ENCODE measurements around the gene IGSF11.
"Not testable (repeated sequence)": the region's sequence is repeated elsewhere in the genome, so short reads cannot be mapped to it uniquely, and the experiment has no call there.

The IGSF11 gene

GRCh38 chr3:118988198-118989130 lies 46.2 kb downstream of the IGSF11 start:
- no peak for DNase-seq

GRCh38 chr3:118987477-118987876 lies 47.2 kb downstream of the IGSF11 start:
- no peak for DNase-seq

- no peak for DNase-seq
Observed at GRCh38 chr3:118986734-118987133, 47.9 kb downstream of the IGSF11 start.

- DNase-seq = no peak
Observed at GRCh38 chr3:118984699-118985098, 49.9 kb downstream of the IGSF11 start.

DNA sequence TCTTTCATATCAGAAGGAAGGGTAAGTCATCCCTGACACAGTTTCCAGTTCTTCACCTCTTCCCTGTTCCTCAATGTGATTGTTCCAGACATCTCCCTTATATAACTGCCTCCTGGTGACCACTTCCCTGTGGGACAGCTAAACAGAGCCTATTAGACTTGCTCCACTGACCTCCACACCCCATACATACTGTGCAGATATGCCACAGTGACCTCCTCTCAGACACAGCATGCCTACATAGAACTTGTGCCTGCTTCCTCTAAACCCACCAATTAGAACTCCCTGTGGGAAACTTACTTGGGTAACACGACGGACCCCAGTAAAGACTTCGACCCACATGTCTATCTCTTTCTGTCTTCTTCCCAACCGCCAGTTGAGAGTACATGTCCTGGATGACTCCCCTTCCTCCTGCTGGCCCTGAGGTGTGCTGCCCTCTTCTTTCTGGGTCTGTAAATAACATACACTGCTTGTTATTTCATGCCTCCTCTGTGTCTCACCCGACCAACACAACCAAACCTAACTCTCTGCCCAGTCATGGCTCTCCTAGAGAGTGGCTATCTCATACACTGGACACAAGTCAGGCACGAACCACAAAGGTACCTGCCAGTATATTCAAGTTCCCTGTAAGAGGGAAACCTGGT lies 53.0 kb downstream of the IGSF11 start:
- DNase-seq = no peak

- DNase-seq = no peak
Observed at GRCh38 chr3:118980832-118981231, 53.8 kb downstream of the IGSF11 start.

DNA sequence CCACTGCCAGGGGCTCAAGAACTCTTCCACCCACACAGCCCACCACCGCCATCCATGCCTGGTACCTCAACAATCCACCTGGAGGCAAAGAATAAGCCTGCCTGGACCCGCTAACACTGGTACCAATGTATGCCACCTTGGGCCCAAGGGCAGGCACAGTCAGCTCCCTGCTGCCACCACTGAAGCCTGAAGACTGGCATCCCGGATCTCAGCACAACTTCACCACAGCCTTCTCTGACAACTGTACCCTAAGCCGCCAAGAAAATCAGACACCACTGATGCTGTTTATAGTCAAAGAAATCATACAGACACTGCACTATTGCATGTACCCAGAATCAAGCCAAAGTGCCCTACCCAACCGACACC lies 56.3 kb downstream of the IGSF11 start:
- no peak for DNase-seq

GRCh38 chr3:118977671-118978392 lies 56.8 kb downstream of the IGSF11 start:
- DNase-seq = no peak

DNA sequence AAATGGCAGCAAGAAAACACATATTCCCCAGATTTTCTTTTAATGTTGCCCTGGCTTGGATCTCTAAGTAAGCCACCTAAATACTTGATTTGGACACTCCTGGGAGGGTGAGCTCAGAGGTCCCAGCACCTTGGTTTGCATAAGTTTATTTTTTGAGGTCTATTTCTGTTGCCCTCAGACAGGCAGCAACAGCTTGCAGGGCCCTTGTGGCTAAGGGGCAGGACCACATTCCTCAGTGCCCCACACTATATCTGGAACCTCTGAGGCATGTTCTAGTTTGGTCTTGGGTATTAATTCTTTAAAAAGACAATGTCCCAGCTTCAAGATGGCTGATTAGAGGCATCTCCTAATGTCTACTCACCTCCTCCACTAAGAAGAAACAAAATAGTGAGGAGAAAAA lies 57.5 kb downstream of the IGSF11 start:
- no peak for DNase-seq

GRCh38 chr3:118975476-118975875 lies 59.2 kb downstream of the IGSF11 start:
- DNase-seq = not testable (repeated sequence)

DNA sequence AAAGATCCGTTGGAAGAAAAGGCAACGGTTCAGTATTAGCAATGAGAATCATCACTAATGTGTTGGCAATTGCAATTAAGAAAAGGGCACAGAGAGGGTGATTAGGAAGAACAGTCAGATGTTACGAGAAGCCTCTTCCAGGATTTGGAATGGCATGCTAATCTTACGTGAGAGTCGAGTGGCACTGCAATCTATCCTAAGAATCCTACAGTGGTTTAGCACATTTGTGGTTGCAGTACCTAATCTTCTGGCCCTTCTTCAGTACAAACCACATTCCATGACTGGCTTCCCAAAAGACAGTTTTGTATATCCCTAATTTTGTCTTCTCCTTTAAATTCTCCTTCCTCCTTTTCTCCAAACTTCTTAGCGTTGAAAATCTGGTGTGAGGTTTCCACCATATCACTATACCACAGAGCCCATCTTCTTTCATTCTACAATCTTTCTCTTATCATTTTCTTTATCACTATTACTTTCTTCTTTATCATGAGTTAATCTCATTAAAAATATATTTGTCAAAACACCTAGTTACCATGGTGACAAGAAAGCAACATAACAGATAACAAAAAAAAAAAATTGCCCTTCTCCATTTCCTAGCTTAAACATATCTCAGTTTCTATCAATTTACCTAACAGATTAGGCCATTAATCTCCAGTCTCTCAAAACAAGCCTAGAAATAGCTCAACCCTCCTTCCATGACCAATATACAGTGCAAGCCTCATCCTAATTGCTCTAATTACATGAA lies 60.1 kb downstream of the IGSF11 start:
- no peak for DNase-seq

- DNase-seq = no peak
Observed at GRCh38 chr3:118973050-118973449, 61.6 kb downstream of the IGSF11 start.

GRCh38 chr3:118970819-118971218 lies 63.8 kb downstream of the IGSF11 start:
- no peak for DNase-seq

- DNase-seq = no peak
Observed at GRCh38 chr3:118968640-118969039, 66.0 kb downstream of the IGSF11 start.

DNA sequence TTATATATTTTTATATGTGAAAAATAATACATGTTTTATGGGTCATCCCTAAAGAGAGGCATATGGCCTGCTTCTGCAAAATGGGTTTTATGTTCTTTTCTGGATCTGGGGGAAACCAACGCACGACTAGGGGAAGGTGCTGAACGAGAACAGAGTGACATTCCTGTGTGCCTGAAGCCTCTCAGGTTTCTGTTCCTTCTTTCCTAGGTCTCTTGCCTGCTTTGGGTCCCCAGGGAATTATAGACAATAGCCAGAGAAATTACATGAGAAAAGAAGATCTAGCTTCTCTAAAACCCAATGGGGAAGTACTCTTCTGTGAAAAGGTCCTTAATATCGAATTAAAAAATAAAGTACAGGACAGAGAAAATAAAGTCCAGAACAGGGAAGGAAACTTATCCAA lies 66.5 kb downstream of the IGSF11 start:
- DNase-seq = no peak

DNA sequence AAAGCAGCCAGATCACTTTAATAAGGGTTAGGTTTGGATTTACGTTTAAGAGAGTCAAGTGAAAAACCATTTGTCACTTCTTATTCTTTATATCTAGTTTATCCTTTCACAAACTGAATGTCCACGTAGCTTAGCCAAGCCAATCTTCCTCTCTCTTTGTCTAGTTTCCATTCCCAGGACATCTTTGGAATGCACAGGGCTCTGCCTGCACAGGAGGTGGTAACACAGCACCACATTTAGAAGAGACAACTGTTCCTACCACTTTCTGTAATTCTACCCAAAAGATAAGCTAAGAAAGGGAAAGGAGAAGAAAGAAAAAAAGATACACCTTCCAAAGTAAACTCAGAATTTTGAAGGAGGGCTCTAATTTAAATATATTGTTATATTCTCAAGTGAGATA lies 67.9 kb downstream of the IGSF11 start:
- DNase-seq = no peak

DNA sequence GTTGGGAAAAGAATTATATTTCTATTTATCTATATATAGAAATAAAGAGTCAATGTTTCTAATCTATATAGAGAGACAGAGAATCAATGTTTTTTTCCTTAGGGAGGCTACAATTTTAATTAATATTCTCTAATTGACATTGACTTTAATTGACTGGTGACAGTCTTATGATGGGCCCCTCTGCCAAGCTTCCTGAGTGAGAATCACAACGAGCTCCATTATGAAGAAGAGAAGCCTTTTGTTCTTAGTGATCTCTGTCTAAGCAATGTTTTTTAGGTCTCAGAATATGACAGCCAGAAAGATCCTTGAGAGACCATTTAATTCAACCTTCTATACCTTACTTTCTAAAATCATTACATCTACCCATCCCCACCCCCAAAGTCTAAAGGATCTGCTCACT lies 70.9 kb downstream of the IGSF11 start:
- no peak for DNase-seq

- DNase-seq = no peak
Observed at GRCh38 chr3:118960876-118961450, 73.7 kb downstream of the IGSF11 start.

- no peak for DNase-seq
Observed at GRCh38 chr3:118955914-118956556, 78.6 kb downstream of the IGSF11 start.

- no peak for DNase-seq
Observed at GRCh38 chr3:118951089-118951488, 83.6 kb downstream of the IGSF11 start.

- DNase-seq = no peak
Observed at GRCh38 chr3:118949113-118949760, 85.4 kb downstream of the IGSF11 start.

- DNase-seq = no peak
Observed at GRCh38 chr3:118948146-118948545, 86.5 kb downstream of the IGSF11 start.
